ENCODE measurements around the gene SLC9A2. TPM values are rescaled to one million over a fixed set of nuclear protein-coding genes. Genes with fewer than 3 reads are reported as not detected.

Gene SLC9A2
- total and polyA plus RNA-seq, 10 of the 15 experiments (the other 5 are each of a cell fraction or from before 2014, with no cell fraction given), result 0.13 to 1.2 (median 0.79) TPM

DNA sequence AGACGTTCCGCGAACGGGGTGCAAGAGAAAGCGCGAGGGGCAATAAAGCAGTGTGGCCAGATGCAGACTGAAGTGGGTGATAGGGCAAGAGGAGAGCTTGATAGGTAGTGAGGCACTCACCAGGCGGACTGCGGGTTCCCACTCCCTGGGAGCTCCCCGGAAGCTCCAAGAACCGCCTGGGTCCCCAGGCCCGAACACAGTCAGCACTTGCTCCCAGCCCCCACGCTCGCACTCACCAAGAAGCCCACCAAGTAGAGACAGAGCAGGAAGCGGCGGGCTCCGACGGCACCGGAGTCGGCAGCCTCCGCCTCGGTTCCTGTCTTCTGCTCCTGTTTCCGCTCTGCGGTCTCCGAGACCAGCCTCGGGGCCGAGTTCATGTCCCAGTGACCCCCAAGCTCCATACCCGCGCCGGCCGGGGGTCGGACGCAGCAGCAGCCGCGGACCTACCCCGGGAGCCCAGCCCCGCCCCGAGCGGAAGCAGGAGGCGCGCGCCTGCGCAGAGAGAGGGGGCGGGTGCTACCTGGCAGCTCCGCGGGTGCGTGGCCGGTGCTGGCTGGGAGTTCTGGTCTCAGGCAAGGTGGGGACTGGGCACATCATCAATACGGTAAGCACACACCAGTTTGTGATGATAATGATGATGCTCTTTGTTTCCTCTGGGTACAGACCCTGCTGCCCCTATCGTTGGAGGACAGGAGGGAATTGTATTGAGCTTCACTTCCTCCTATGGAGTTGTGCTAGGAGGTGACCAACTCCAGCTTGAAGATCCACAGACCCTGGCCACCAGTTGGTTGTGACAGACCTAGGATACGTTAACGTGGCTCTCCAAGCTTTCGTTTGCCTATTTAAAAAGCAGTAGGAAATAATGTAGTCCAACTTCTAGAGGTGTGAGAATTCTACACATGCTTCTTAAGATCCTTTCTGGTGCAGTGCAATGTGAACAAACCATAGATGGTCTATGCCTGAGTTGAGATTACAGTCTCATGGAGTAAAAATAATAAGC is 117.4 kb downstream of the SLC9A2 start (continued):
- no peak for TF ChIP-seq SKIL (IDR thresholded peaks at IDR 0.05; ENCODE audit: low read depth, poor library complexity, severe bottlenecking)
- no peak for TF ChIP-seq TARDBP (IDR thresholded peaks at IDR 0.05; ENCODE audit: borderline replicate concordance)
- no peak for TF ChIP-seq ZBTB33 (IDR thresholded peaks at IDR 0.05)
- peak; percentile 90 for TF ChIP-seq POLR2A (IDR thresholded peaks at IDR 0.05; ENCODE audit: low read depth, low read length)
- TF ChIP-seq GABPA (IDR thresholded peaks at IDR 0.05; ENCODE audit: low read depth), result peak; percentile 46; the same call in 1 of the 2 replicates
- TF ChIP-seq, protein P1, sequence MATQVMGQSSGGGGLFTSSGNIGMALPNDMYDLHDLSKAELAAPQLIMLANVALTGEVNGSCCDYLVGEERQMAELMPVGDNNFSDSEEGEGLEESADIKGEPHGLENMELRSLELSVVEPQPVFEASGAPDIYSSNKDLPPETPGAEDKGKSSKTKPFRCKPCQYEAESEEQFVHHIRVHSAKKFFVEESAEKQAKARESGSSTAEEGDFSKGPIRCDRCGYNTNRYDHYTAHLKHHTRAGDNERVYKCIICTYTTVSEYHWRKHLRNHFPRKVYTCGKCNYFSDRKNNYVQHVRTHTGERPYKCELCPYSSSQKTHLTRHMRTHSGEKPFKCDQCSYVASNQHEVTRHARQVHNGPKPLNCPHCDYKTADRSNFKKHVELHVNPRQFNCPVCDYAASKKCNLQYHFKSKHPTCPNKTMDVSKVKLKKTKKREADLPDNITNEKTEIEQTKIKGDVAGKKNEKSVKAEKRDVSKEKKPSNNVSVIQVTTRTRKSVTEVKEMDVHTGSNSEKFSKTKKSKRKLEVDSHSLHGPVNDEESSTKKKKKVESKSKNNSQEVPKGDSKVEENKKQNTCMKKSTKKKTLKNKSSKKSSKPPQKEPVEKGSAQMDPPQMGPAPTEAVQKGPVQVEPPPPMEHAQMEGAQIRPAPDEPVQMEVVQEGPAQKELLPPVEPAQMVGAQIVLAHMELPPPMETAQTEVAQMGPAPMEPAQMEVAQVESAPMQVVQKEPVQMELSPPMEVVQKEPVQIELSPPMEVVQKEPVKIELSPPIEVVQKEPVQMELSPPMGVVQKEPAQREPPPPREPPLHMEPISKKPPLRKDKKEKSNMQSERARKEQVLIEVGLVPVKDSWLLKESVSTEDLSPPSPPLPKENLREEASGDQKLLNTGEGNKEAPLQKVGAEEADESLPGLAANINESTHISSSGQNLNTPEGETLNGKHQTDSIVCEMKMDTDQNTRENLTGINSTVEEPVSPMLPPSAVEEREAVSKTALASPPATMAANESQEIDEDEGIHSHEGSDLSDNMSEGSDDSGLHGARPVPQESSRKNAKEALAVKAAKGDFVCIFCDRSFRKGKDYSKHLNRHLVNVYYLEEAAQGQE (IDR thresholded peaks at IDR 0.05; ENCODE audit: low read depth, low read length), result no peak
- no peak for TF ChIP-seq NR2C2 (IDR thresholded peaks at IDR 0.05; ENCODE audit: borderline replicate concordance, control insufficient read depth, insufficient read length, low read depth)
- TF ChIP-seq NFYA (IDR thresholded peaks at IDR 0.05; ENCODE audit: borderline replicate concordance, low read depth, low read length), result no peak
- TF ChIP-seq ZNF622 (IDR thresholded peaks at IDR 0.05), result no peak
- TF ChIP-seq SREBF2 (IDR thresholded peaks at IDR 0.05; ENCODE audit: low read length), result no peak
- TF ChIP-seq RB1 (IDR thresholded peaks at IDR 0.05; ENCODE audit: borderline replicate concordance), result no peak
- TF ChIP-seq PRDM15 (CRISPR knock-in tag; IDR thresholded peaks at IDR 0.05), result no peak
- no peak for TF ChIP-seq IRF4 (IDR thresholded peaks at IDR 0.05; ENCODE audit: low read depth, low read length)
- TF ChIP-seq FOXK2 (IDR thresholded peaks at IDR 0.05), result no peak
- no peak for TF ChIP-seq CHD1 (IDR thresholded peaks at IDR 0.05; ENCODE audit: low read depth, low read length)
- 0 out of 2 replicates have a peak, but pooled peaks have one; percentile 46 for TF ChIP-seq DPF2 (IDR thresholded peaks at IDR 0.05)
- no peak; the same call in 1 of the 2 replicates for TF ChIP-seq SMARCA5 (IDR thresholded peaks at IDR 0.05)
- TF ChIP-seq SPI1 (IDR thresholded peaks at IDR 0.05; ENCODE audit: borderline replicate concordance, insufficient read depth, low read depth, low read length), result peak; percentile 51; the same call in 1 of the 2 replicates
- peak; percentile 31 for TF ChIP-seq KLF5 (IDR thresholded peaks at IDR 0.05; ENCODE audit: partially characterized antibody)

All from GM12878 (cell line).